H1 (cell line): ENCODE measurements around the gene GRAMD1B. TPM values are rescaled to one million over a fixed set of nuclear protein-coding genes. Genes with fewer than 3 reads are reported as not detected.
A peak's percentile ranks its signal among the peaks of the same experiment; 100 is the strongest.

Experiments
- CTCF ChIA-PET: fragments of 300-600 bp; sonication (Branson Sonifier 250); formaldehyde crosslinking; loops from one replicate; lab custom pipeline; 2021; ENCODE audit not compliant: partially characterized antibody; lab: Charles Lee
- POLR2A ChIA-PET: fragments of 300-600 bp; sonication (Branson Sonifier 250); formaldehyde crosslinking; loops from one replicate; lab custom pipeline; 2021; ENCODE audit warnings: inconsistent platforms; ENCODE audit not compliant: partially characterized antibody; lab: Charles Lee
- DNase-seq, 2 experiments: peaks; one replicate each; pipeline versions ENCODE4 v3.0.0 to v3.0.0-alpha.2; 2010 to 2022; ENCODE audit warnings: low spot score in 2 of 2, low read depth in 1 of 2, mixed read lengths in 1 of 2
- FAIRE-seq: peaks from 2 replicates; lab custom pipeline; 2011; peaks lifted over from hg19 to GRCh38; lab: Jason Lieb, UNC
- H2AFZ ChIP-seq: 2 replicates; pipeline ENCODE4 v1.8.1; 2012; ENCODE audit warnings: low read length, inconsistent platforms
- H2AK5ac ChIP-seq: 2 replicates; pipeline ENCODE4 v1.6.1; 2013; ENCODE audit warnings: low read depth, low read length
- H2BK120ac ChIP-seq: replicated peaks from 2 replicates; pipeline ENCODE3; 2013; ENCODE audit warnings: low read depth, low read length, inconsistent platforms
- H2BK12ac ChIP-seq: 2 replicates; pipeline ENCODE4 v1.6.1; 2013; ENCODE audit warnings: low read depth, low read length
- H2BK15ac ChIP-seq: 2 replicates; pipeline ENCODE4 v1.6.1; 2013; ENCODE audit warnings: low read length
- H2BK20ac ChIP-seq: 2 replicates; pipeline ENCODE4 v1.6.1; 2013; ENCODE audit warnings: low read length
- H2BK5ac ChIP-seq: 2 replicates; pipeline ENCODE4 v1.6.1; 2013; ENCODE audit warnings: low read depth, low read length
- H3K14ac ChIP-seq: 2 replicates; pipeline ENCODE4 v1.6.1; 2013; ENCODE audit warnings: inconsistent platforms; ENCODE audit not compliant: insufficient read length
- H3K18ac ChIP-seq: 2 replicates; pipeline ENCODE4 v1.6.1; 2013; ENCODE audit warnings: low read length; ENCODE audit errors: extremely low read depth
- H3K23ac ChIP-seq: 2 replicates; pipeline ENCODE4 v1.6.1; 2013; ENCODE audit warnings: inconsistent platforms; ENCODE audit not compliant: insufficient read length
- H3K23me2 ChIP-seq: 2 replicates; pipeline ENCODE4 v1.6.1; 2013; ENCODE audit warnings: low read depth, low read length
- H3K27ac ChIP-seq: 2 replicates; pipeline ENCODE4 v1.6.1; 2011; ENCODE audit warnings: low read depth, low read length, inconsistent platforms
- H3K27me3 ChIP-seq, 4 experiments: replicated peaks in 1 of 4; 1 replicate in 1 of 4; 2 replicates in 3 of 4; pipeline versions ENCODE4 v1.6.1 to v1.8.1; 2011 to 2013; ENCODE audit warnings: low read length in 3 of 4, mild to moderate bottlenecking in 3 of 4, inconsistent platforms in 2 of 4, mixed read lengths in 2 of 4, moderate library complexity in 1 of 4; ENCODE audit not compliant: control insufficient read depth in 3 of 4, insufficient read depth in 3 of 4; ENCODE audit errors: extremely low read depth in 1 of 4
- H3K36me3 ChIP-seq, 4 experiments: 2 replicates each; pipeline versions ENCODE4 v1.6.1 to v1.8.1; 2011 to 2013; ENCODE audit warnings: mild to moderate bottlenecking in 4 of 4, low read length in 3 of 4, moderate library complexity in 2 of 4, control low read depth in 1 of 4, inconsistent platforms in 1 of 4; ENCODE audit not compliant: insufficient read depth in 4 of 4, control insufficient read depth in 2 of 4
- H3K4ac ChIP-seq: replicated peaks from 2 replicates; pipeline ENCODE3; 2013; ENCODE audit warnings: low read length, low read depth, mixed read lengths, inconsistent platforms; ENCODE audit not compliant: insufficient read length
- H3K4me1 ChIP-seq, 4 experiments: replicated peaks in 1 of 4; 1 replicate in 1 of 4; 2 replicates in 3 of 4; pipeline versions ENCODE4 v1.6.1 to v1.8.1; 2011 to 2013; ENCODE audit warnings: low read length in 3 of 4, inconsistent platforms in 2 of 4, mixed read lengths in 1 of 4; ENCODE audit not compliant: insufficient read depth in 4 of 4, control insufficient read depth in 3 of 4
- H3K4me2 ChIP-seq, 2 experiments: 2 replicates each; pipeline versions ENCODE4 v1.6.1 to v1.8.1; 2011 to 2013; ENCODE audit warnings: low read depth in 2 of 2, low read length in 2 of 2, control low read depth in 1 of 2, inconsistent platforms in 1 of 2, mild to moderate bottlenecking in 1 of 2; ENCODE audit not compliant: insufficient read depth in 1 of 2
- H3K4me3 ChIP-seq, 4 experiments: fragments of 200-600, 300-600 bp in 1 of 4; sonication (generic), shearing (Covaris generic), sonication (Bioruptor Twin) in 1 of 4; 2 replicates each; pipeline versions ENCODE4 v1.5.1 to v1.8.1; 2011 to 2016; ENCODE audit warnings: low read length in 4 of 4, low read depth in 3 of 4, control low read depth in 2 of 4, inconsistent platforms in 2 of 4, mild to moderate bottlenecking in 2 of 4, mixed read lengths in 1 of 4, moderate library complexity in 1 of 4; ENCODE audit not compliant: insufficient read depth in 2 of 4; ENCODE audit errors: extremely low read depth in 1 of 4
- H3K56ac ChIP-seq: replicated peaks from 2 replicates; pipeline ENCODE3; 2013; ENCODE audit warnings: low read depth, mild to moderate bottlenecking, mixed read lengths, low read length, inconsistent platforms; ENCODE audit not compliant: insufficient read length
- H3K79me1 ChIP-seq: 2 replicates; pipeline ENCODE4 v1.6.1; 2013; ENCODE audit warnings: low read depth, low read length, control low read depth
- H3K79me2 ChIP-seq, 2 experiments: 2 replicates each; pipeline versions ENCODE4 v1.6.1 to v1.8.1; 2012 to 2013; ENCODE audit warnings: low read length in 2 of 2, mild to moderate bottlenecking in 2 of 2, inconsistent platforms in 1 of 2; ENCODE audit not compliant: insufficient read depth in 2 of 2, control insufficient read depth in 1 of 2
- H3K9ac ChIP-seq, 4 experiments: replicated peaks in 1 of 4; 1 replicate in 1 of 4; 2 replicates in 3 of 4; pipeline versions ENCODE4 v1.6.1 to v1.8.1; 2011 to 2013; ENCODE audit warnings: low read depth in 3 of 4, low read length in 3 of 4, control low read depth in 2 of 4, mild to moderate bottlenecking in 2 of 4, moderate library complexity in 2 of 4, inconsistent platforms in 1 of 4; ENCODE audit errors: extremely low read depth in 1 of 4
- H3K9me3 ChIP-seq, 2 experiments: 2 replicates each; pipeline versions ENCODE4 v1.6.1 to v1.8.1; 2012 to 2013; ENCODE audit warnings: mild to moderate bottlenecking in 2 of 2, moderate library complexity in 2 of 2, control low read depth in 1 of 2, inconsistent platforms in 1 of 2, low read depth in 1 of 2, low read length in 1 of 2, mixed read lengths in 1 of 2; ENCODE audit not compliant: insufficient read depth in 2 of 2
- H4K20me1 ChIP-seq, 2 experiments: replicated peaks in 1 of 2; 2 replicates each; pipeline versions ENCODE3 to v1.8.1; 2011 to 2013; ENCODE audit warnings: inconsistent platforms in 2 of 2, low read length in 2 of 2, mild to moderate bottlenecking in 1 of 2; ENCODE audit not compliant: insufficient read depth in 2 of 2, control insufficient read depth in 1 of 2
- H4K5ac ChIP-seq: 2 replicates; pipeline ENCODE4 v1.6.1; 2013; ENCODE audit warnings: low read length, low read depth, mixed read lengths, inconsistent platforms; ENCODE audit not compliant: insufficient read length
- H4K8ac ChIP-seq: 2 replicates; pipeline ENCODE4 v1.8.0; 2013; ENCODE audit warnings: mild to moderate bottlenecking, moderate library complexity, low read length, inconsistent platforms; ENCODE audit not compliant: insufficient read depth; ENCODE audit errors: extremely low read depth
- H4K91ac ChIP-seq: replicated peaks from 2 replicates; pipeline ENCODE3; 2013; ENCODE audit warnings: low read length, mixed read lengths, inconsistent platforms; ENCODE audit not compliant: insufficient read length
- CEBPB ChIP-seq: IDR thresholded peaks from 2 replicates; pipeline ENCODE4 v1.6.1; 2012; ENCODE audit warnings: low read depth, low read length
- FOSL1 ChIP-seq: IDR thresholded peaks from 2 replicates; pipeline ENCODE4 v1.6.1; 2011; ENCODE audit warnings: mild to moderate bottlenecking, low read depth, low read length, moderate library complexity; ENCODE audit not compliant: insufficient read depth
- GABPA ChIP-seq: IDR thresholded peaks from 2 replicates; pipeline ENCODE4 v1.6.1; 2011; ENCODE audit warnings: mild to moderate bottlenecking, low read length, moderate library complexity, borderline replicate concordance; ENCODE audit not compliant: insufficient read depth
- JUND ChIP-seq: IDR thresholded peaks from 2 replicates; pipeline ENCODE4 v1.6.1; 2011; ENCODE audit warnings: mild to moderate bottlenecking, improper control_type of control experiment, low read length
- SP2 ChIP-seq: IDR thresholded peaks from 2 replicates; pipeline ENCODE4 v1.6.1; 2012; ENCODE audit warnings: mild to moderate bottlenecking, low read length, inconsistent platforms
- SUZ12 ChIP-seq: fragments of 200-600 bp; sonication (generic); IDR thresholded peaks from 2 replicates; pipeline ENCODE4 v1.6.1; 2012; ENCODE audit warnings: mild to moderate bottlenecking, inconsistent platforms, low read length, moderate library complexity, mixed read lengths
- TEAD4 ChIP-seq: IDR thresholded peaks from 2 replicates; pipeline ENCODE4 v1.6.1; 2012; ENCODE audit warnings: low read depth, low read length, inconsistent platforms, mixed read lengths
- YY1 ChIP-seq: IDR thresholded peaks from 2 replicates; pipeline ENCODE4 v1.6.1; 2011; ENCODE audit warnings: low read depth, mild to moderate bottlenecking, low read length
- ZNF274 ChIP-seq: IDR thresholded peaks from 2 replicates; pipeline ENCODE4 v1.7.0; 2012; ENCODE audit warnings: low read length, borderline replicate concordance; ENCODE audit errors: extremely low read depth
- WGBS, 2 experiments: shearing (Covaris generic) in 1 of 2; methylation state at CpG; one replicate each; pipeline versions ENCODE4 v1.1.6 to v1.1.7; 2013 to 2015; ENCODE audit warnings: low lambda C conversion rate in 2 of 2, mixed read lengths in 2 of 2, inconsistent platforms in 1 of 2, low coverage in 1 of 2, missing lambda C conversion rate in 1 of 2; ENCODE audit not compliant: insufficient replicate concordance in 2 of 2, insufficient coverage in 1 of 2, insufficient read length in 1 of 2; ENCODE audit errors: extremely low coverage in 1 of 2, missing lambda C conversion rate in 1 of 2; 5-methylcytosine and 5-hydroxymethylcytosine counted together
- polyA plus RNA-seq, 7 experiments: library from polyadenylated mRNA; depleted of rRNA in 3 of 7; stranded (reverse) in 5 of 7; unstranded in 2 of 7; fragments of >200 nt in 5 of 7; fragments of 200-250 nt in 2 of 7; gene quantifications; 1 replicate in 5 of 7; 2 replicates in 1 of 7; 4 replicates in 1 of 7; pipeline versions ENCODE4 v1.2.1 to v1.2.3, GENCODE V29; 2011 to 2013; ENCODE audit warnings: missing spikeins in 2 of 7, mixed read lengths in 2 of 7
- total RNA-seq: library from RNA; stranded (reverse); fragmentation: NEBNext Ultra II Directional; extraction: Animal tissue kit (Norgen Biotek cat#: 25700); gene quantifications from 2 replicates; pipeline ENCODE4 v1.2.1, GENCODE V29; 2021

Gene GRAMD1B
- total and polyA plus RNA-seq, 2 of the 8 experiments (the other 6 are each of a cell fraction or from before 2014, with no cell fraction given) = 10.1 to 21.2 TPM

DNA sequence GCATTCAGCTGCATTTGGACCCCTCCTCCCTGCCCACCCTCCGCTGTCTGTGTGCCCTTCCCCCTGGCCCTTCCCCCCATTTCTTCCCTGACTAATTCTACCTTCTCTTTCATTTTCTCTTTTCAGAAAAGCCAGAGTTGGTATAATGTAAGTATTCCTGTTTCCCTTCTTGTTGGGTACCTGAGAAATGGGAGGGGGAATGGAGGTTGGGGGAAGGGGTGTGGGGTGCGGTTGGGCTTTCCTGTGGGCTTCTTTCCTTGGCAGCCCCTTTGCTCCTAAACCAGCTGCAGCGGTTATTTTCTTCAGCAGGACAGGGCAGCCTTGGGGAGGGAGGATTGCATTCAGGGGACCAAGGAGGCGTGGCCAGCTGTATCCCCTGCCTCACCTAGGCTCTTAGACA is 154.1 kb downstream of the GRAMD1B start:
- POLR2A ChIA-PET = no interaction called here
- H3K27me3 ChIP-seq = no peaks in the 10 kb centered on the region; a peak in 1 of 7 replicates
- H4K20me1 ChIP-seq = peaks cover 0 to 7% of the 10 kb centered on the region in 2 experiments
- peak overlapping the region; percentile 24; the same call in 1 of the 2 replicates for H2BK5ac ChIP-seq
- 90% methylated on average over 3 of the region's 4 CpGs; no CpG with 5 or more reads in 1 of the 2 experiments for WGBS, 2 experiments
- H2AFZ ChIP-seq = no peak overlapping the region
- H3K79me2 ChIP-seq = no peaks in the 10 kb centered on the region
- no peak overlapping the region for H3K4me3 ChIP-seq
- peaks cover 0 to 9% (median under 1%) of the 10 kb centered on the region in 4 experiments; a peak in 4 of 7 replicates for H3K4me1 ChIP-seq
- FAIRE-seq = no peak
- H2BK120ac ChIP-seq = no peak overlapping the region
- H3K4me2 ChIP-seq = no peak overlapping the region
- TF ChIP-seq JUND (no peak), SP2 (no peak), TEAD4 (no peak), CEBPB (no peak), SUZ12 (no peak), FOSL1 (no peak), YY1 (no peak), GABPA (no peak), ZNF274 (no peak)
- H3K18ac ChIP-seq = no peak overlapping the region
- H3K23ac ChIP-seq = no peak overlapping the region
- H4K8ac ChIP-seq = no peak overlapping the region
- no peaks in the 10 kb centered on the region for H3K9me3 ChIP-seq
- no peak overlapping the region for H2AK5ac ChIP-seq
- DNase-seq = no peak
- H3K56ac ChIP-seq = no peak overlapping the region
- no peak overlapping the region for H2BK20ac ChIP-seq
- no peak overlapping the region for H3K27ac ChIP-seq
- H2BK12ac ChIP-seq = 0 out of 2 replicates have a peak overlapping the region, but pooled peaks have one; percentile 17
- no peak overlapping the region for H3K9ac ChIP-seq
- no peaks in the 10 kb centered on the region; a peak in 1 of 8 replicates for H3K36me3 ChIP-seq
- H3K79me1 ChIP-seq = peaks cover 5% of the 10 kb centered on the region; the same call in 1 of the 2 replicates
- H3K14ac ChIP-seq = no peak overlapping the region
- CTCF ChIA-PET = interaction anchor here (0.6 to 2.7 kb wide), 7 partner anchors 7 to 637 kb away, joined by 3 to 13 read pairs (median 4); no protein-coding TSS in a partner anchor
- no peak overlapping the region for H3K4ac ChIP-seq
- no peak overlapping the region for H2BK15ac ChIP-seq
- peaks cover 4% of the 10 kb centered on the region; the same call in 1 of the 2 replicates for H3K23me2 ChIP-seq
- no peak overlapping the region for H4K5ac ChIP-seq
- no peak overlapping the region for H4K91ac ChIP-seq
